Suprapubic skin (tissue), 3 donors: ENCODE results near the gene PSAP.

ENCODE experiments used
- CTCF ChIP-seq, 2 donors: fragments of 200-600 bp in 1 of 2; fragments of 450-650 bp in 1 of 2; sonication (generic) in 1 of 2; IDR thresholded peaks; one replicate each; pipeline ENCODE4 v1.5.1; 2016 to 2019; ENCODE audit warnings: antibody characterized with exemption in 2 of 2, mild to moderate bottlenecking in 1 of 2, moderate library complexity in 1 of 2
- POLR2A ChIP-seq, 2 donors: fragments of 450-650 bp; IDR thresholded peaks; one replicate each; pipeline ENCODE4 v1.6.1; 2017; ENCODE audit warnings: antibody characterized with exemption in 2 of 2, mild to moderate bottlenecking in 2 of 2, moderate library complexity in 2 of 2

- no peak for TF ChIP-seq CTCF (IDR thresholded peaks at IDR 0.05)
- no peak for TF ChIP-seq POLR2A (IDR thresholded peaks at IDR 0.05)
These were observed 61.2 kb downstream of the PSAP start for GRCh38 chr10:71789871-71790270.
